NT2/D1 (cell line): ENCODE results near the gene ECHS1.

Experiments used
- SUZ12 ChIP-seq: IDR thresholded peaks from 2 replicates; pipeline ENCODE4 v1.6.1; 2011; ENCODE audit not compliant: insufficient read length, insufficient read depth; ENCODE audit errors: extremely low read depth
- ZNF274 ChIP-seq: IDR thresholded peaks from 2 replicates; pipeline ENCODE4 v1.6.1; 2011; ENCODE audit warnings: mild to moderate bottlenecking, low read depth, low read length

DNA sequence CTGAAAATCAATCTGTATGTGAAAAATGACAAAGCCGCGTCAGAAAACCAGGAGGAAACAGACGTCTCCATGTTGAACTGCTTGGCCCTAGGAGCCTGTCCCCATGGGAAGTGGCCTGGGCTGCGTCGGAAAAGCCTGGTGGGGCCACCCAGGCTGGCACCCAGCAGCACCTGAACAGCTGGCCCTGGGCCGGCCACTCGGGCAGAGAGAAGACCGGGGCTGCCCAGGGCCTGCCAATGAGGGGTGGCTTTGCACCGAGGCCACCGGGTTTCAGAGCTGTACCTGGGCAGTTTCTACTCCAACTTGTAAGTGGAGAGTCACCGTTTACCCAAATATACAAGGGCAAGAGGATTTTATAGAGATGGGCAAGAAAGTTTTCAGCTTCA, 14.2 kb downstream of the ECHS1 start:
- TF ChIP-seq ZNF274 (no peak), SUZ12 (no peak)
